Left hindlimb (tissue), 1 donor: ENCODE measurements around the gene TWIST2.

Experiments used
- DNase-seq: peaks from one replicate; pipeline ENCODE4 v3.0.0-alpha.2; 2018

Gene TWIST2

DNA sequence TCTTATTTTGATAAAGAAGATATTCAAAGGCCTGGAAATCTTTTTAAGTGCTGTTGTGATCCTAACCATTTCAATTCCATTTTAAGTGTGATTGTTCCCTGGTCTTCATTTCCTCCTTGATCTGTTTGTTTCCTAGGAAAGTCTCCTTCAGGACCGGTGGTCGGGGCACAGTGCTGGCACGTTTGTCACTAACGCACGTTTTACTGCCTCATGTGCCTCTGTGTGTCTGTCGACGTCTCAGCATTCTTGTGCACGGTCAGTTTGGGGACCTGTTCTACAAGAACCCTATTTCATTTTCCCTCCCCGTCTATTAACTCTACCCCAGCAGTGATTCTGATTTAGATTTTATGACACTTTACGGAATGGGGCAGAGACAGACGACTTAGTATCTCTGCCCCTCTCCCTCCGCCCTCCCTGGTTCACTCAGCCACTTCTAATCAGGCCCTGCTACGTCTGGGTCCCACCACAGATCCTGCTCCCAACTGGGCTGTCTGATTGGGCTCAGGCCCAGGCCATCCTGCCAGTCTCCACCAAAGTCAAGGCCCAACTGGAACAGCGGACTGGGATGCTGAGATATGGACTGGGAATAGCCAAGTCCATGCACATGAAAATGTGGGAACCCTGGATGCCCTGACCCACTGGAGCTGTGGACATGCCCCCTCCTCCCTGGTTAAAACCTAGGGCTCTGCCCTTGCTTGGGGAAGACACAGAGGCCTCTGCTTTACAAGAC lies 95.6 kb downstream of the TWIST2 start:
- no peak for DNase-seq

DNA sequence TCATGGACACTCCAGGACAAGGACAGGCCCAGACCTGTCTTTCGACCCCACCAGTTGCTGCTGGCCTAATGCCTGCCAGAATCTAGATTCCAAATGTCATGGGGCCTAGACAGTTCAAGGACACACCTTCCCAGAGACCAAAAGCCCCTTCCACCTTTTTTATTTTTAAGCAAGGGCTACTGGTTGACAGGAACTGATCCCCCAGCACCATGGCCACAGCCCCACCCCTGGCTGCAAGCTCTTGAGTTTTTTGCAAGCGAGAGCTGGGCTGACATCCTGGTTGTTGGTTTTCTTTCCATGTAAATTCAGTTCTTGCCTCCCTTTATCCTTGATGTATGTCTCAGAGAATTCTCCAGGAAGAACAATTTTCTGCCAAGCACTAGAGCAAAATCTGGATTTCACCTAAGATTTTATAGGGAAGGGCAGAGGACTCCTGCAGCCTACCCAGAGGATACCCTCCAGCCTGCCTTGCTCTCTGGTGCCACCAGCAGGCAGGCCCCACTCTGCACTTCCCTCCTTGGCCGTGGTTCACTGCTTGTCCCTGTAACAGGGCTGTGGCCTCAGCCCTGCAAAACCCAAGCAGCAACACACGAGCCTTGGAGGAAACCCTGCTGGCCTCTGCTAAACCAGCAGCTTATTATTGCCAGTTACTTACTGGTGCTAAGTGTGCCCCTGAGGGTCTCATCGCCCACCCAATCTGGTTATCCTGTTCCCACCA lies 97.7 kb downstream of the TWIST2 start:
- DNase-seq, result peak; percentile 28

DNA sequence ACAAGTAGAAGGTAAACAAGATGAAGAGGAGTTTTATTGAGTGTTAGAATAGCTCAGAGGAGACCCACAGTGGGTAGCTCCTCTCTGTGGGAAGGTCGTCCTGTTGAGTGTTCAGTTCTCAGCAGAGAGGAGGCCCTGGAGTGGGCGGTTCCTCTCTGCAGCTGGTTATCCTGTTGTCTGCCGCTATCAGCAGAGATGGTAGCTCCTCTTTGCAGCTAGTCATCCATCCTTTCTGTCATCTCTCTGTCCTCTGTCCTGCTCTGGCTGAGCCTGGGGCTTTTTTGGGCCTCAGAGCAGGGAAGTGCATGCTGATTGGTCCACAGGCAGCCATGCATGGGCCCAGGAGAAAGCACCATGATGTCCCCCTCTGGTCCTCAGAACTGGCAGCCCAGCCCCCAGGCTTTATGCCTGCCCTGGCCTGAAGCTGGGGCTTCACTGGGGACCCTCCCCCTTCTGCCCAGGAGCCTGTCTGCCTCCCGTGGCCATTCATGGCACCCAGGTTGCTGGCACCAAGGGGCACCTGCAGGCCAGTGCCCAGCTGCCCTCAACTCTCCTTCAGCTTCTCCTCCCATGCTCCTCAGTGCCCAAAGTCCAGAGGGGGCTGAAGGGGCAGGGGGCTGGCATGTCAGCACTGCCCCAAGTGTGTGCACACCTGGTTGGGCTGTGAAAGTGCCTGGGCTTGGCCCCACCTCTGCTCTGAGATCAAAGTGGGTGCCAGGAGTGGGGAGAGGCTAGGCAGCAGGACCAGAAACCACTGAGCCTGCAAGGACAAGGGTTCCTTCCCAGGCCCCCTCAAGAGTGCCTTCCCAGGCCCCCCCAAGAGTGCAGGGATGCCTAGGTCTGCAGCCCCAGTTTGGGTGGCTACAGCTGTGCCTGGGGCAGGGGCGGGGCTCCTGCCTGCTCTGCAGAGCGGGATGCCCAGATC lies 98.7 kb downstream of the TWIST2 start:
- peak; percentile 26 for DNase-seq

DNA sequence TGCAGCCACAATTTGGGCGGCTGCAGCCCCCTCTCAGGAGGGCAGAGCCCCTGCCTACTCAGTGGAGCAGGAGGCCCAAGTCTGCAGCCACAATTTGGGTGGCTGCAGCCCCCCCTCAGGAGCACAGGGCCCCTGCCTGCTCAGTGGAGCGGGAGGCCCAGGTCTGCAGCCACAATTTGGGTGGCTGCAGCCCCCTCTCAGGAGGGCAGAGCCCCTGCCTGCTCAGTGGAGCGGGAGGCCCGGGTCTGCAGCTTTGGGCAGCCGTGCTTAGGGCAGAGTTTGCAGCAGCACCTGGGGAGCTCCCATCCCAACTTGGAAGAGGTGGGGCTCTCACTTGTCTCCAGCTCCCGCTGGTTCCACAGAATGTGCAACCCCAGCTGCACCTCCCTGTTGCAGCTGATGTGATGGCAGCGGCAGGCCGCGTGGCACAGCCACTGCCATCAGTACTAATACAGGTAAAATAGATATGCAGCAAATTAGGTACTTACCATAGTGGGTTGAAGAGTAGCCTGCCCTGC lies 99.4 kb downstream of the TWIST2 start:
- peak; percentile 10 for DNase-seq

DNA sequence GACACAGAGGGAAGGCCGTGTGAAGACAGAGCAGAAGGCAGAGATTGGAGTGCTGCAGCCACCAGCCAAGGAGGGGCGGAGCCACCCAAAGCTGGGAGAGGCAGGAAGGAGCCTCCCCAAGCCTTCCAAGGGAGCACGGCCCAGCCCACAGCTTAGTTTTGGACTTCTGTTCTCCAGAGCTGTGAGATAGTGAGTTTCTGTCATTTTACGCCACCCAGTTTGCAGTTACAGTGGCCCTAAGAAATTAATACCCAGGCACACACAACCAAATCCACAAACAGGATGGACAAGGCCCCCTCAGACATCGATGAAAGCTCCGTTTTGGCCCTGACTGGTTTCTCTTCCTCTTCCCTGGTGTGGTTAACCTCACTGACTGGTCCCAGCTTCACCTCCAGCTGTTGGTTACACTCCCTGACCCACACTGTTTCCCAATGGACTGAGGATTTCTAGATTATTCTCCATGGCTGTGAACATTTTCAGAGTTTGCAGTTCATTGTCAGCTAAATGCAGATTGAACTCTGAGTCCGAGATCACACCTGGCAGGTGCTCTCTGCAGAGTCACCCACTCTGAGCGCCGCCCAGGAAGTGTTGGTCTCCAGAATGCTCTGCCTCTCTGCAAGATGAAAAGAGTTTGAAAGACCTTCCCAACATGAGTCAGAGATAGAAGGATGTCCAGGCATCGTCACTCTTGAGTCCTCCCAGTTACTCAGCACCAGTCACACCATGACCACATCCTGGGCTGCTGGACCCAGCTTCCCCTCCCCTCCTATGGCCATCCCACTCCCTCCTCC lies 100.2 kb downstream of the TWIST2 start:
- DNase-seq, result peak; percentile 40

DNA sequence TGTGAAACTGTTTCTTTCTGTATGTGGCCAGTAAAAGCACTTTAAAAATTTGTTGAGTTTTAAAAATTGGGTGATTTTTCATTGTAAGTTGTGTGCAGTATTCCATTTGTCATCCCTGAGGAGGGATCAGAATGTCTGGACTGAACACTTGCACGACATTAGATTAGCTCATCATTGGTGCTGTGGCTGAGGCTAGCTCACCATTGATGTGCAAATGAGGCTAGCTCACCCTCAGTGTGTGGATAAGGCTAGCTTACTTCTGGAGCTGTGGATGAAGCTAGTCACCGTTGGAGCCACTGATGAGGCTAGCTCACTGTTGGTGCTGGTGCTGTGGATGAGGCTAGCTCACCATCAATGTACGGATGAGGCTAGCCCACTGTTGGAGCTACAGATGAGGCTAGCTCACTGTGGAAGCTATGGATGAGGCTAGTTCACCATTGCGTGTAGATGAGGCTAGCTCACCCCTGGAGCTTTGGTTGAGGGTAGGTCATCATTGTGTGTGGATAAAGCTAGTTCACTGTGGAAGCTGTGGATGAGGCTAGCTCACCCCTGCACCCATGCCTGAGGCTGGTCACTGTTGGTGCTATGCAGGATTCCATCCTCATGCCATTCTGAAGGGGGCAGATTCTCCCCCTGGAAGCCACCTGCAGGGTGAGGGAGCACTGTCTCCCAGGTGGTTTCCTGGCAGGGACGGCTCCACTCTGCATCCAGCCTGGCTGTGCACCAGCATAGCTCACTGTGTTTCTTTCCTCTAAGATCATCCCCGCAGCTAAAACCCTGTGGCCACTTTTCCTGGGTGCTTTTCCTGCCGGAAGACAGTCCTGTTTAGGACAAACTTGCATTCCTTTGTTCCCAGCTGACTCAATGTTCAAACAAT lies 101.1 kb downstream of the TWIST2 start:
- no peak for DNase-seq

DNA sequence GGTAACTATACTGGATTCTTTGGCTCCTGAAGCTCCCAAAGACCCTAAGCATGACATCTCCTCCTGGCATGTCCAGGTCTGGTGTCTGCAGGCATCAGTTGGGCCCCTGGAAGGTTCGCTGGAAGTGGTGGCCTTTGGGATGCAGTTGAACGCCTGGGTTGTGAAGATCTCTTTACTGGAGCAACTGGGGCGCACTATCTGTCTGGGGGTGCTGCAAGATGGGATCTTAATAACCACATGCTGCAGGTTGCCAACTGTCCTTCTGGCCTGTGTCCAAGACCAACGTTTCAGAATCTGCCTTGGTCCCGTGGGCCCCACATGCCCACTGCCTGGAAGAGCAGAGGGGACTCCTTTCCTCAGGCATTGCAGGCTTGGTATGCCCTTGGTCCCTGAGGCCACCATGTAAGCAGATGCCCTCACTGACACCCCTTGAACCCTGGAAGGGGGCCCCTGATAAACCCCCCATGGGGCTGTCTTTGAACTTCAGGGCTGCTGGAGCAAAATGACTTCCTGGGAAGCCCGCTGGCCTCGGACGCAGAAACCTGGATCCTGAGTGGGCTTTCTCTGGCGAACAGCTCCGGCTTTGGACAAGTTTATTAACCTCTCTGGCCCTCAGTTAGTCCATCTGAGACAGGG lies 101.9 kb downstream of the TWIST2 start:
- peak; percentile 16 for DNase-seq

DNA sequence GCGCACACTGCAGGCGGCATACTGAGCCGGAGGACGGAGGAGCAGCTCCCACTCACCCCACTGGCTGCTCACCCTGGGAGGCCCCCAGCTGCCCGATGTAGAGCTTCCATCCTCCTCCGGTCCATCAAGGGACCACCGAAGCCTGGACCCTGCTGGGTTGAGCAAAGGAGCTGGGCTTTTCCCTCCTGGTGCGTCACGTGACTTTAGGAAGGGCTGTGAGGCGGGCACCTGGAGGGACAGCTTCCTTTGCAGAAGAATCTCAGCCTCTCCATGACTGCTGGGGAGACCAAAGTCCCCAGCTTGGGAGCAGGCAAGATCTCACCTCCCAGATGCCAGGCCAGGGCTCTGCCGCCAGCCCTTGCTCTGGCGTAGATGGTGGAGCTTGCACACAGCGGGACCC lies 102.7 kb downstream of the TWIST2 start:
- DNase-seq, result no peak

DNA sequence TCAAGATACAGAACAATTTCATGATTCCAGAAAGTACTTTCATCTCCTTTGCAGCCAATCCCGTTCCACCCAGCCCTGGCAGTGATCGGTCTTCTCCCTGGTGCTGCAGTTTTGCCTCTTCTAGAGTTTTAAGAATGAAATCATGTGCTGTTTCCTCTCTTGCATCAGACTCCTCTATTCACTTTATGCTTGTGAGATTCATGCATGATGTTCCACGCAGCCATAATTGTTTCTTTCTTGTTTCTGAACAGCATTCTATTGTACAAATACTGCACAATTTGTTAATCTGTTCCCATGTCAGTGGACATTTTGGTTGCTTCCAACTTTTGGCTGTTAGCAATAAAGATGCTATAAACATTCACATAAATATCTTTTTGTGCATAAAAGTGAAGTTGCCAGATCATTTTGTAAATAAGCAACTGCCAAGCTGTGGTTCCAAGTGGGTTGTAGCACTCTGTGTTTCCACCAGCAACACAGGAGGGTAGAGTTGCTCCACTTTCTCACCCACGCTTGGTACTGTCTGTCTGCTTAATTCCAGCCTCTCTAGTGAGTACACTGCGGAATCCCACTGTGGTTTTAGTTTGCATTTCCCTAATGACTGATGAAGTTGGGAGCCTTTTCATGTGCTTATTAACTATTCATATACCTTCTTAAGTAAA lies 104.5 kb downstream of the TWIST2 start:
- no peak for DNase-seq

DNA sequence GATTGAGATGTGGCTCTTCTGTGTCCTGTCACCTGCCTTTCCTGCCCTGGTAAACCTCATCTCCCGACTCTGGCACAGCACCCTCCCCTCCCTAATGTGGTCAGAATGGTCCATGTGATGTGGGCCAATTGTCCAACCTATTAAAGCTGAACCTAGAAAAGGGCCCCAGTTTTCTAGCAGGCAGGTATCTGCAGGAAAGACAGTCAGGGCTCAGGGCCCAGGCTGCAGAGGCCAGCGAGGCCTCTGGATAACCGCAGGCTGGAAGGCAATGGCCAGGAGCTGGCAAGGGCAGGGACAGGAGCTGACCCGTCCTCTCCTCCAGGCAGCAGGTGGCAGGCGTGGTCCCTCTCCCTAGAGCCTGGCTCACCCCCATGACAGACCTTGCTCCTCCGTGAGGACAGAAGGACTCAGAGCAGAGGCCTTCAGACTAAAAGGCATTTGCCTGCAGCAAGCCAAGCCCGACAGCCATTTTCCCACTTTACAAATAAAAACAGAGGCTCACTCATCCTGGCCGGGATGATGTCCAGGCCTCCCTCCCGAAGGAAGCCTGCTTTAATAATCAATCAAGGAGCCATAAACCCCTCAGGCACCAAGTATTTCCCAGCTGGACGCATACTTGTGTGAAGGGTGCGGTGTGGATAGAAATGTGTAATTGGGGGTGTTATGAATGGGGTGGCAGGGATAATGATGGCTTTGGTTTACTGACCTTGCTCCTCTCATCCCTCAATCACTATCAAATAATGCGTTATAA lies 107.1 kb downstream of the TWIST2 start:
- DNase-seq, result no peak

DNA sequence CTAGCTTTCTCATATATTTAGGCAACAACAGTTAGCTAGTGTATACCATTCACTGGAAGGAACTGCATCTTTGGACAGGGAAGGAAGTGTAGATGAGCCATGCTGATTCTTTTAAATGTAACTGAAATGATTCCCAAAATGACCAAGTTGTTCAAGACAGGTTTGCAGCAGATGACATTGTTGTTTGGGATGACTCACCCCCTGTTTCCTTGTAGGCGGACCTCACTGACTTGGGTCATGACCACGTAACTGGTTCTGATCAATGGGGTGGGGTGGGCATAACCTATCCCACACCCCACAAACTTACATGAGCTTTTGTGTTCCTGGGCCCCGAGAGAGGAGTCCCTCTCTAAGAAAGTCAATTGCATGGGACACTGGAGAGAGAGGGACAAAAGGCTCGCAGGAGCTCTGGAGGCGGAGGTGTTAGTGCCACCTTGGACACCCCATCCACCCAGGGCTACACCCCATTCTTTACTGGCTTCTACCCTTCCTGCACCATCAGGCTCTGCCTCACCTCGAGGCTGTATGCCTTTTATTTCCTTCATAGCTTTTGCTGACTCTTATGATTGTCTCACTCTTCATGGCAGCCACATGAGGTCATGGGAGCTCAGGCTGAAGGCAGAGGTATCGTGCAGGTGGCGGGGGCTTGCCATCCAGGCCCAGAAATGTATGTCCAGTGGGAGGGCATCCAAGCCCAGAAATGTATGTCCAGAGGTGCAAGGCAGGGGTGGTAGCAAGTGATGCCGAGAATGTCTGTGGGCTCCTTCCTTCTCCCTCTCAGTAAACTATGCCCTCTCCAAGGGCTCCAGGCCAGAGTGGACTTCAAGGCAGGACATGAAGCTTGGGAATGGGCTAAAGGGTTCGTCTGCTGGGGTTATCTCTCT lies 108.0 kb downstream of the TWIST2 start:
- no peak for DNase-seq

DNA sequence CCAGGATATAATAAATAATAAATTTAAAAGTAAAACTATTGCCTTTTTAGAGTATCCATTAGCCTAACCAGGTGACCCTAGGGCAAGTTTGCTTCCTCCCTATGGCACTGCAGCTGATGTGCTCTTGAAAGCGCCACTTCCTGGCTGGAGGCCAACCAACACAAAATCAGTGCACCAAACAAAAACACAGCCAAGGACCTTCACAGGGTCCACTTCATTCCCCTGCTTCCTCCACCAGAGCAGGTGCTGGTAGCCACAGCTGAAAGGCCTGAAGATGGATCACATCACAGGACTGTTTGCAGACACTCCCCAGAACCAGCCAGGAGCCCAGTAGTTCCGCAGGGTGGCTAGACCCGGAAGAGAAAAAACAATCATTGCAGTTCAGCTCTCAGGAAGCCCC lies 108.8 kb downstream of the TWIST2 start:
- no peak for DNase-seq
